Pulmonary artery endothelial cell (primary cell): Measurements from ENCODE around the gene MRGPRD. TPM values are rescaled to one million over a fixed set of nuclear protein-coding genes. Genes with fewer than 3 reads are reported as not detected.

Source experiments
- DNase-seq: peaks from one replicate; pipeline ENCODE4 v3.0.0-alpha.2; 2011; ENCODE audit warnings: low read depth, low spot score
- total RNA-seq: library from RNA; depleted of rRNA; stranded (reverse); fragments of >200 nt; gene quantifications from 2 replicates; pipeline ENCODE4 v1.2.3, GENCODE V29; 2014

MRGPRD gene
- total RNA-seq, 1 donor from 2014 or later, result not detected

DNA sequence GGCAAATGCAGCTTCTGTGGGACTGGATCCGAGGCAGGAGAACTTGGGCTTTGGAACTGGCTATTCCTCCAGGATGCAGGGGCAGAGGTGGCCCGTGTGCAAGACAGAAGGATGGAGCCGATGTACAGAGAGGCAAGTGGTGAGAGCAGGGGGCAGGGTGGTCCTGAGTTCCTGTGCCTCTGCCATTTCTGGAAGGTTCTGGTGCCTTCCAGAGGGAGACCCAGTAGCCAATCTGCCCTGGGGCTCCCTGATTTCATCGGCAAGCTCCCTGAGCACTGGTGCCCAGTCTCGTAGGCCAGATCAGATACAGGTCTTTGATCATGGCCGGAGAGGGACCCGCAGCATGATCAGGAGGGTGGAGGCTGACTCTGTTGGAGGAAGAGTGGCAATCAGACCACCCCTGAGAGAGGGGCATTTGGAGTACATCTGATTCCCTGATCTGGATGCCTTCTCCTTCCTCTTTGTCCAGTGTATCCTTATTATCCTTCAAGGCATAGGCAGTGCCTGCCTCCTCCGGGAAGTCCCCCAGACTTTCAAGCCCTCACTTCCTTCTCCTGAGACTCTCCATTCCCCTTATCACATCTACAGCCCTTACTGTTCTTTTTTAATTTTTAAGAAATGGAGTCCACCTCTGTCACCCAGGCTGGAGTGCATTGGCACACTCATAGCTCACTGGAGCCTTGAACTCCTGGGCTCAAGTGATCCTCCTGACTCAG is 9.7 kb downstream of the MRGPRD start:
- no peak for DNase-seq

DNA sequence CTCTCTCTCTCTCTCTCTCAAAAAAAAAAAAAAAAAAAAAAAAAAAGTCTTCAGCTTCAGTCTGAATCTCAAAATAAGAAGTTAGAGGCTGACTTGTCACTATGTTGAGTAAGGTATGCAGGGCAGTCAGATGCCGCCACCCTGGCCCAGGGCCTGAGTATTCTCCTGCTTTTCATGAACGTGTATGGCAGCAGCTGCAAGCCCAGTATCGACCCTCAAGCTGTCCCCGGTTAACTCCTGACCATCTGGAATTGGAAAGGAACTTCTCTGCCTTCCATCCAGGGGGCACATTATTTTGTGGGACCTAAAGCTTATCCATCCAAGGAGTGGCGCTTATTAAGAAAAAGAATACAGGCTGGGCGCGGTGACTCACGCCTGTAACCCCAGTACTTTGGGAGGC is 11.4 kb downstream of the MRGPRD start:
- DNase-seq, result no peak

DNA sequence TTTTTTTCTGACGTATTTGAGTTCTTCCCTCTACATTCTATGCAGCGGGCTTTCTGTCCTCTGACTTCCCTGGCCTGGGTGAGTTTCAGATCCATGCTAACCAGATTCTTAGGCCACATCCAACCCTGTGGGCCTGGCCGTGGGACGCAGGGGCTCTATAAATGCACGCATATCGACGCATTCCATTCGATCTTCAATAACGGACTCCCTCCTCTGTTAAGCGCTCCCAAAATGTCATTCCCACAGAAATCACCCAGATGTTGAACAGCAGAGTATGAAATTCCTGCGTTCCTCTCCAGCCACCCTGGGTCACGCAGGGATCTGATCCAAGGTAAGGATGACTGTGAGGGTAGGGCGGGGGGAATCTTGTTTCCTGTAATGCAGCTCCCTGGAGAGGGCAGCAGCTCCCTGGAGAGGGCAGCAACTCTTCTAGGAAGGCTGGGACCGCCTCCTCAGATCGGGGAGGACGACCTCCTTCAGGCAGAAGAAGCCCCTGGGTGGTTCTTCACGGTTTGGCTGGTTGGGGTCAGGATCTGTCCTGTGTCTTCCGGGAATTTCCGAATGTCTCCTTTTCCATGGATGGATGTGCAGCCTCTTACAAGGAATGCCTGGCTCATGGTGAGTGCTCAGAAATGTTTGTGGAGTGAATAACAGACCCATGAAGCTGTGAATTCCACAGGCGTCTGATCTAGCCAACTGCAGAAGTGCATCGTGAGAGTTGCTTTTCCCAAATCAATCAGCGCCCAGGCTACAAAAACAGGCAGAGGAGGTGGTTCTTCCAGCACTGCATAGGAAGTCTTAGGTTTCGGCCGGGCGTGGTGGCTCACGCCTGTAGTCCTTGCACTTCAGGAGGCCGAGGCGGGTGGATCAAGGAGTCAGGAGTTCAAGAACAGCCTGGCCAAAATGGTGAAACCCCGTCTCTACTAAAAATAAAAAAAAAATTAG is 12.2 kb downstream of the MRGPRD start:
- no peak for DNase-seq

DNA sequence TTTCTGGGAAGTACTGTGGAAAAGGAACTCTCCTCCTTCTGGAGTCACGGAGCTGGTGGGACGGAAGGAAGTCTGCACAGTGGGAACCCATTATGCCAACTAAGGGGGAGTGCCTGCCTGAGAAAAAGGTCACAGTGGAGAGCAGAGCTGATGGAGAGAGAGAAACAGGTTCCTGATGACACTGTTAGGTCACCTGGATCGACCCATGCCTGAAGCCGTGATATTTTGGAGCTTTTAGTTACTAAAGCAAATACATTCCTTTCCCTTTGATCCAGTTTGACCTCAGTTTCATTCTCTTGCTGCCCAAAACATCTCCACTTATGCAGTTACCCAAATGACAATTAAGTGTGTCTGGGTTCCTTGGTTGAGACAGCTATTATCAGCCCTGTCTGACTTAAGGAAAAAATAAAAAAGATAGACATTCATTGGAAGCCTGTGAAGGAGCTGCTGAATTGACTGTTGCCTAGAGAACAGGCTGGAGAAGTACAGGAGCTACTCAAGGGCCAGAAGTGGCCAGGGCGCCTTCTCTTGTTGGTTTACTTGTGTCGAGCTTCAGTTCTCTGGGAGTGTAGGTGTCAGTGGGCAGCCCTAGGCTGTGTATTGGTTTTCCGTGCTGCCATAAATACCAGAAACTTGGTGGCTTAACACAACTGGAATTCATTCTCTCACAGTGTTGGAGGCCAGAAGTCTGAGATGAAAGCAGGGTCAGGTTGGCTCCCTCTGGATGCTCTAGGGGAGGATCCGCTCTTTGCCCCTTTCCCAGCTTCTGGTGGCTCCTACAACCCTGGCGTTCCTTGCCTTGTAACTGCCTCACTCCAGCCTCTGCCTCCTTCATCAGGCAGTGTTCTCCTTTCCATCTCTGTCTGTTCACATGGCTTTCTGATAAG is 13.6 kb downstream of the MRGPRD start:
- no peak for DNase-seq

DNA sequence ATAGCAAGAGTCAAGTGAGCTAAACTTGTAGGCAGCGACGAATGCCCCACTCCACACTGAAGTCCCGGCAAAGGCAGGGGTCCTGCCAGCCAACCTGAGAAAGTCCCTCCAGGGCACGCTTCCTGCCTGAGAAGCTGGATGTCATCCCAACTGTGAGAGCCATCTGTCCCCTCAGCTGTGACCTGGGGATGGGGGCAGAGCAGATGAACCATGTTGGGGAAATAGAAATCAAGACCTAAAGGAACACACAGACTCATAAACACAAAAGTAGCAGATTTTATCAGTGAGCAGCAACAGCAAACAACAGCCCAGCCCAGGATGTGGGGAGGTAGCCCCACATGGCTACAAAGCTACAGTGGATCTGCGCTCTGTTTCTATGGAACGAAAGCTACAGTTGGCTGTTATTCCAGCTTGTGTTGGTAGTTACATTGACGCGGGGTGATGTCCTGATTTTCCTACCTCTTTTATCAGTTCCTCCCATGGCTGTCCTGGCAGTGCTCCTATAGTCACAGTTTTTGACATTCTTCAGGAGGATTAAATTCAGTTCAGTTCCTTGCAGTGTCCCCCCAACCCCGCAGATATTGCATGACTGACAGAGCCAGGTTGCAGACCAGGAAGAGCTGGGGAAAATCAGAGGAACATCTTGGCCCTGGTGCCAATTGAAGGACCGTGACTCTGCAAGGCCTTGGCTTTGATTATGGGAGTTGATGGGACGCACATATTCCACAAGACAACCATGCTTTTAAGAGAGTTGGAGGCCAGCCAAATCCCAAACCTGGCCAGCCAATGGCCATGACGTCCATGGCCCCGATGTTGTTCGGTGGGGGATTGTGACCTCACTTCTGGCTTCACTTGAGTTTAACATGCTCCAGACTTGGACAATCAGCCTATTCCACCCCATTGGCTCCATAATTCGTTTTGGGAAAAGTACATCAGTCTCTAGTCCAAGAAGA is 14.6 kb downstream of the MRGPRD start:
- no peak for DNase-seq

DNA sequence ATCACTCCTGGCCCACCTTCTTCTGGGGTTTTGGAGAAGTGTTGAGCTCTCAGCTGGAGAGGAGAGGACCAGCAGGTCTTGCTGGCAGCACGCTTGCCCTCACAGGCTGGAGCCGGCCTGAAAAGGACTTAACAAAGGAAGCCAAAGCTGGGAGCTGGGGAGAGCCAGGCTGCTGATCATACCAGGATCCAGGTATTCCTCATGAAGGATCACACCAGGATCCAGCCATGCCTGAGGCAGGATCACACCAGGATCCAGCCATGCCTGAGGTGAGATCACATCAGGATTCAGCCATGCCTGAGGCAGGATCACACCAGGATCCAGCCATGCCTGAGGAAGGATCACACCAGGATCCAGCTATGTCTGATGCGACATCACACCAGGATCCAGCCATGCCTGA is 17.0 kb downstream of the MRGPRD start:
- no peak for DNase-seq

DNA sequence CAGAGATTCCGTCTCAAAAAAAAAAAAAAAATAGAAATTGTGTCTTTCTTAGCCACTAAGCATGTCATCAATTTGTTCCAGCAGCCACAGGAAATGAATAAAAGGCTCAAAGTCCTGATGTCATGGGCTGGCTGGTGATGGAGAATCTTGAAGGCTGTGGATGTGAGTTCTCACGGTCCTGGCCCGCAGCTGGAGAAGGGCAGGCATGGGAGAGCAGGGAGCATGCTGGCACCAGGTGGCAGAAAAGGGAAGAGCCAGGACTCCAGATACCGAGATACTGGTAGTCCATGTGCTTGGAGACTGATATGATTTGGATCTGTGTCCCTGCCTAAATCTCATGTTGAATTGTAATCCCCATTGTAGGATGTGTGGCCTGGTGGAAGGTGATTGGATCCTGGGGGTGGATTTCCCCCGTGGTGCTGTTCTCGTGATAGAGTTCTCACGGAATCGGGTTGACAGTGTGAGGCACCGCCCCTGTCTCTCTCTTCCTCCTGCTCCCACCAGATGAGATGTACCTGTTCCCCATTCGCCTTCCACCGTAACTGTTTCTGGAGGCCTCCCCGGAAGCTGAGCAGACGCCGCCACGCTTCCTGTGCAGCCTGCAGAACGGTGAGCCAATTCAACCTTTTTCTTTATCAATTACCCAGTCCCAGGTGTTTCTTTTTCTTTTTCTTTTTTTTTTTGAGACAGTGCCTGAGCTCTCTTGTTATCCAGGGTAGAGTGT is 18.1 kb downstream of the MRGPRD start:
- no peak for DNase-seq

DNA sequence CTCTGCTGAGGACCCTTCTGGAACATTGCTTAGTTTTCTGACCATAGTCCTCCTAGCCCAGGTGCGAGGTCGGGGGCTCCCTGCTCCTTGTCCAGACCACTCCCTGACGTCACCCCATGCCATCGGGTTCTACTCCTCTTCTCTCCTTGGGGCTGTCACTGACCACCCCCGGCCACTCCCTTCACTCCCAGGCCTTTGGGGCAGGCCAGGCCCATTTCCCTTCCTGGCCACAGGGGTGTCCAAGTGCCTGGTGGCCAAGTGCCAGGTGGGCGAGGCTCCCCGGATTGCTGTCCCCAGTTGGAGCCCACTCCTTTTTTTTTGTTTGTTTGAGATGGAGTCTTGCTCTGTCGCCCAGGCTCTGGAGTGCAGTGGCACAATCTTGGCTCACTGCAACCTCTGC is 19.5 kb downstream of the MRGPRD start:
- DNase-seq, result no peak

DNA sequence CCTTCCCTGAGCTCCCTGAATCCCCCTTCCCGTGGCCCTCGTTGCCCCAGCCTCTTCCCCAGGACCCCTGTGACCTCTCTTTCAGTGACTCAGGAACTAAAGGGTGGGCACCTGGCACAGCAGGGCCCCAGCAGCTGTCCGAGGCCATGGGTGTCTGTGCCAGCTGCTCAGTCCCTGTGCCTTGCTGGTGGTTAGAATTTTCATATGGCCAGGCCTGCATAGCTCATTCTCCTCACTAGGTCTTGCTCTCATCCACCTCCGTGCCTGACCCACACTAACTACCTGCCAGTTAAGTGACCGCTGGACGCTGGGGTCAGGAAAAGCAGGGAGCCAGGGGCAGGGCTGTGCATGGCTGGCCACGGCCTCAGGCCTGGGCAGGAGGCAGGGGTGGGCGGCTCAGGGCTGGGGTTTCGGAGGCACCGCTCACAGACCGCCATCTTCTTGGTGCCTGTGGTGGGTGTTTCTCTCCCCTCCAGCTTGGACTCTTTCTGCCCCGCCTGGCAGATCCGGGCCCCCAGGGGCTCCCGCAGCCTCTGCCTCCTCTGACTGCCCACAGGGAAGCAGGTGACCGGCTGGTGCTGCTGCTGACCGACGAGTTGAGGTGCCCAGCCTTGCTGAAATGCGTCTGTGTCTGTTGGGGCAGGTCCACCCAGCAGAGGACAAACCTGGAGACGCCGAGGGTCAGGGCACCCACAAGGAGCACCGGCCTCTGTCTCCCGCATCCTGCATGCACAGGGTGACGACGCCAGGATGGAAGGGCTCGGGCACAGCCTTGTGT is 20.3 kb downstream of the MRGPRD start:
- no peak for DNase-seq

DNA sequence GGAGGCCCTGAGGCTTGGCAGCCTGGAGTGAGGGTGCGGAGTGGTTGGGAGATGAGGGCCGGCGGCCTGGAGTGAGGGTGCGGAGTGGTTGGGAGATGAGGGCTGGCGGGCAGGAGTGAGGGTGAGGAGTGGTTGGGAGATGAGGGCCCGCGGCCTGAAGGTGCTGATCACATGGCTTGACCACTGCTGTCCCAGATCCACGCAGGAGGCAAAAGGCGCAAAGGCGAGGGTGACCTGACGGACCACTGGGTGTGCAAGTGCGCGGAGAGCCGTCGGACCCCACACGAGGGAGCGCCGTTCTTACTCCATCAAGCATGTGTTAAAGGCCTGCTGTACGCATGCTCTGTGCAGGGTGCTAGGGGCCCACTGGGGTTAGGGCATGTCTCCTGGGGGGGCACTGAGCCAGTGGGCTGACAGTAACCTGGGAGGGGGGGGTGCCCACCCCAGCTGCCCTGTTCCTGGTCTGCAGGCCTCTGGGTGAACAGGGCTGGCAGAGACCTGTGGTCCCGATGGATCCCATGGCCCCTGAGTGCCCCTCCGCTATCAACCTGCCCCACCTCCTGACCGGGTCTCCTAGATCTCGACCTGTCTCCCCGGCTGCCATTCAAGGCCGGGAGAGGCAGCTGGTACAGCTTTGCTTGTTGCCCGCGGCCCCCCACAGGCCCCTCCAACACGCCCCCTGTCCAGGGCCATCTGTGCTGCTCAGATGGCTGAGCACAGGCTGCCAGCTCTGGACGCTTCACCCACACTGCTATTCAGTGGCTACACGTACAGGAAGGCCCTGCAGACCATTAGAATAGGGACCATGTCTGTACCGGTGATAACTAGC is 21.1 kb downstream of the MRGPRD start:
- DNase-seq, result no peak

DNA sequence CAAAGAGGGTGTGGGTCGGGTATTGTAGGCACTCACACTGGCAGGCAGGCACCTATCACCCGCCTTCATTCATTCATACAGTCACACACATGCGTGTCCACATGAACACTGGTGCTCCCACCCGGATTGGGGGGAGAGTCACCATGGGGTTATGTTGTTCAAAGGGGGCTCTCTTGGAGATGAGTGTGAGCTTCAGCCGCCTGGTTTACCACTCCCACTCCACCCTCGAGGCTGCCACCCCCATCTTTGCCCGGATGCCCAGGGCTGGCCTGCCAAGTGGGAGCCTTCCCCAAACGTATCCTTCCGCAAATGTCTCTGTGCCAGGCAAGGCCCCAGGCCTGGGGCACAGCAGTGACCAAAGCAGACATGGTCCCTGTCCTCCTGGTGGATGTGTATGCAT is 22.6 kb downstream of the MRGPRD start:
- DNase-seq, result no peak

DNA sequence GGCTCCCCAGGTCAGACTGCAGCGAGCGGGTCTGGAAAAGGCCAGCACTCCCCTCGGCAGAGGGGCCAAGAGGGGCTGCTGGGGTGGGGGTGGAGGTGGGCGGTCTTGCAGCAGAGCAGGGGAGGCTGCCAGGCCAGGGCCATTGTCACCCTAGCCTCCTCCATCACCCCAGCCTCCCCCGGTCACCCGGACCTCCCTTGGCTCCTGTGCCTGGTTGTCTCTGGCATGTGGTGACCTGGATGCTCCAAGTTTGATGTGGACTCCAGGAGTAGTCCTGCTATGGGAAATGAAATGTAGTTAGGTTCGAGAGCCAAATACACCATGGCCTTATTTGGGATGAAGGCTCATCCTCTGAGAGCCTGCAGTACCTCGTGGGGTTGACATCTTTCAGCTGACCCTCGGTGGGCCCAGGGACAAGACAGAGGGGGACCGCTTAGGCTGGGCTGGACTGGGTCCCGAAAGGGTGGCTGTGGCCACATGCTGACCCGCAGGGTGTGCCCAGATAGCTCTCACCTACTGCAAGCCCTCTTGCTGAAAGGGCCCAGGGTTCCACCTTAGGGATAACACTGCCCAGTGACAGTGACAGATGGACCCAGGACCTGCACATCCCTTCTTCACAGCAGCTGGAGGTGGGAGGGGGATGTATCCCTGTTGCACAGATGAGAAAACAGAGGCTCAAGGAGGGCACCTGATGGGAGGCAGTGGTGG is 24.1 kb downstream of the MRGPRD start:
- DNase-seq, result no peak

DNA sequence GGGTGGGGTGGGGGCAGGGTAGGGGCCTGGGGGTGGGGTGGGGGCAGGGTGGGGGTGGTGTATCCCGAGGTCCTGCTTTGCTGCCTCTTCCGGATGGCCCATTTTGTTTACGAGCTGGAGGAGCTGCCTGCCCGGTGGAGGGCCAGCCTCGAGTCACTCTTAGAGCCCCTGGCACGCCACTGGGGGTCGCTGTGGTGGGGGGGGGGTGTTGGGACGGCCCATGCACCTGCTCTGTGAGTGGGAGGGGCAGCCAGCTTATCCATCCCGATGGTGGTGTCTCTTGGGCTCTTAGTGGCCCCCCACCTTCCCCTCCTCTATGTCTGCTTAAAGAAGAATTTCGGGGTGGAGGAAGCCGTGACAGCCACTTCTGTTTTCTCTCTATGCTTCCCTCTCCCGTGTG is 24.6 kb downstream of the MRGPRD start:
- DNase-seq, result no peak

DNA sequence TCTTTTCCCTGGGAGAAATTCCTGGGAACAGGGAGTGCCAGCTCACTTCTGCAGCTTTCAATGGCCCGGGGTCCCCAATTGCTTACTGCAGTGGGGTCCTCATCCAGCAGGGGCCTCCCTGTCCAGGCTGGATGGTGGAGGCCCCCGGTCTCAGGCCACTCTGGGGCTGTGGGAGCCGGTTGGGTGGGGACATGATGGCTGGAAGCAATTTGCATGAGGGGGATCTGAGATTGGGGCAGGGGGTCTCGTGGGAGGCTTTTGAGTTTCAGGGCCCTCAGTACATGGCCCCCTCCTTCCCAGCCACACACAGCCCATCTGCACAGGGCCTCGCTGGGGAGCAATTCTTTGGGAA is 25.2 kb downstream of the MRGPRD start:
- DNase-seq, result no peak

DNA sequence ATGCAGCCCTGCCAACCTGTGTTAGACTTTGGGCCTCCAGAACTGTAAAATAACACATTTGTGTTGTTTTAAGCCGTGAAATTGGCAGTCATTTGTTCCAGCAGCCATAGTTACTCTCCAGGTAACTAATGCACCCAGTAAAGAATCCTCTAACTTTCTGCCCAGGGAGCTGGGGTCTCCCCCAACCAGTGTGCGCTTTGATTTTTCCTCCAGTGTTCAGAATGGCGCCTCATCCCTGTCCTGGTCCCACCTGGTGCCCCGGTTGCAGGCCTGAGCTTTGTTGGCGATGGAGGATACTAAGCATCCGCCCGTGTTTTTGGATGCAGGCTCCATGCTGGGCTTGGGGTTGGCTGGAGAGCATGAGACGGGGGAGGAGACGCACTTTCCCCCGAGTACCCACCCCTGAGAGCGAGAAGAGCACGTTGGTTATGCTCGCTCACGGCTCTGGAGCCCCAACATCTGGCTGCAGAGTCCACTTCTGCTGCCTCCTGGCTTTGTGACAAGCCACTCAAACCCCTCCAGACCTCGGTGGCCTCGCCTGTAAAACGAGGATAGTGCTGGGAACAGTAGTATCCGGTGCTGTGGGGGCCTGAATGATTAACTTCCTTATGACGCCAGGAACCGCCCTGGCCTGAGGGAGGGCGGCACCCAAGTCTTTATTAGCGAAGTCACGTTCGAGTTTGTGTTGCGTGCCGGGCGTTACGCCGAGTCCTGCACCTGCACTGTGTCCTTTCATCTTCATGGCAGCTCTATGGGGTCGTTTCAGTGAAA is 25.8 kb downstream of the MRGPRD start:
- no peak for DNase-seq

DNA sequence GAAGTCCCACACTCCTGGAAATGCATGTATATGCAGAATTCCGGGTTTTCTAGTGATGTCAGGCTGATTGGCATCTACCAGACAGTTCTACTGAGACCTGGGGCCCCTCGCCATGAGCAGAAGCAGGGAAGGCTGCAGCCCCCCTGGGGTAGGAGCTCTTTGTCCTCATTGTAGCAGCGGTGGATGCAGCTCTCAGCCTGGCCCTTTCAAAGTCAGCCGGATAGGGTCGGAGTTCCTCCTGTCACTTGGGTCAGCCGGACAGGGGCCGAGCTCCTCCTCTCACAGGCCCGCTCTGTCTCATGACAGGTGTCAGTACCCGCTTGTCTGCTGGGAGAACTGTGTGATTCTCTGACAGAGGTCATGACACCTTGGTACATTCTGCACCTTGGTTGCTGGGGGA is 30.0 kb downstream of the MRGPRD start:
- DNase-seq, result no peak

DNA sequence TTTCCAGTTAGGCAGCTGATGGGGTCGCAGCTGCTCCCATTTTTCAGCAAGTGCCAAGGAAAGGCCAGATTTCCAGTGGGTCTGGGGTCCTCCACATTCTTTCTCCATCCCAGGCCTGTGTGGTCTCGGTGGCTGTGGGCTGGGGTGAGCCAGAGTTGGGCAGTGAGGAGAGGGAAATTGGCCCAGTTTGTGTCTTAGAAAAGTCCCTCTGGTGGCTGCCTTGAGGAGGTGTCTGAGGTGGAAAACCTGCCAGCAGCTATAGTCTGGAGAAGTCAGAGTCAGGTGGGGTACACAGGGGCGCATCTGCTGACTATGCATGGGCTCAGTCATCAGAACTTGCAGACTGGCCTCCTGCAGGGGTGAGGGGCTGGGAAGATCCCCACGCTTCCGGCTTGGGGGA is 30.5 kb downstream of the MRGPRD start:
- no peak for DNase-seq
